Body of pancreas (tissue), 4 donors: ENCODE results near the gene HES4.

Experiments used
- CTCF ChIP-seq, 7 experiments: fragments of 450-650 bp in 4 of 7; fragments of 200-600 bp in 3 of 7; sonication (generic) in 3 of 7; IDR thresholded peaks; one replicate each; pipeline ENCODE4 v1.5.1; 2016 to 2019; ENCODE audit warnings: antibody characterized with exemption in 7 of 7
- POLR2A ChIP-seq, 3 donors: fragments of 450-650 bp; IDR thresholded peaks; one replicate each; pipeline ENCODE4 v1.6.1; 2016; ENCODE audit warnings: antibody characterized with exemption in 3 of 3, mild to moderate bottlenecking in 2 of 3

DNA sequence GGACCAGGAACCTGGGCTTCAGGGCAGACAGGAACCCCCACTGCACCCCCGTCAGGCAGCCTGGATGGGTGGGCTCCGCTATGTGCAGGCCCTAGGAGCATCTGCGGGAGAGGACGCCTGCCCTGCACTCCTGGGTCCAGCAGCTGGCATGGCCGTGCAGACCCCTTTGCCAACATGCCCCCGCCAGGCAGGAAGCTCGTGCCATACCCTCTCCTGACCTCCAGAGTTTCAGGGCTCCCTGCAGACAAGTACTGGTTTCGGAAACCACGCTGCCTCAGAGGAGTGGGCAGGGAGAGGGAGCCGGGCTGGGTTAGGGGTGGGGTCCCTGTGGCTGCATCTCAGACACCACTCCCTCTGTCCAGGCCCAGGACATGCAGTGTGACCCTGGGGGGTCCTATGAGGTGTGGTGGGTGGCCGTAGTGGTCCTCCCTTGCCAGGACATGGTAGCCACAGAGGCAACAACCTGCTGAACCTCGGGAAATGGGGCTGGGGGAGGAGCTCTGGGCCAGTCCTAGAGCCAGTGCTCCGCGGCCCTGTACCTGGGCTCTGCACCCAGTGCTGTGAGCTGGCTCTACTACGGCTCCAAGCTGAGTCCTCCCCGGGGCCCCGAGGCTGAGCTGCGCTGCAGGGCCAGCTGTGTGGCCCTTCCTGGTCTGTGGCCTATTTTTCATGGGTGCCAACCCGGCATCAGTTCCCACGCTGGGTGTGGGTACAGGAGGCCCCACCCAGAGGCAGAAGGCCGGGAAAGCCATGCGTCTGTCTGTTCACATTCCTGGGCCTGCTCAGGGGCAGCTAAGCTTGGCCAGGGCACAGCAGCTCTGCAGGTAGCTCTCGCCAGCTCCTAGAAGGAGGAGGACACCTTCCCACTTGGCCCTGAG lies 32.2 kb downstream of the HES4 start:
- TF ChIP-seq CTCF (IDR thresholded peaks at IDR 0.05) = no peak
- TF ChIP-seq POLR2A (IDR thresholded peaks at IDR 0.05) = no peak
